Stomach (tissue), 9 donors: ENCODE data around the gene CD44. TPM values are rescaled to one million over a fixed set of nuclear protein-coding genes. Genes with fewer than 3 reads are reported as not detected.

Source experiments
- DNase-seq, 2 donors: peaks; one replicate each; pipeline versions ENCODE4 v3.0.0 to v3.0.0-alpha.2; 2013 to 2019
- H3K27ac ChIP-seq, 5 donors: fragments of 200-600 bp in 4 of 5; sonication (generic) in 4 of 5; one replicate each; pipeline ENCODE4 v1.5.1; 2013 to 2019; ENCODE audit warnings: mild to moderate bottlenecking in 1 of 5, moderate library complexity in 1 of 5
- H3K27me3 ChIP-seq, 3 donors: fragments of 200-600 bp; sonication (generic); one replicate each; pipeline ENCODE4 v1.5.1; 2017 to 2019; ENCODE audit warnings: mixed run types in 1 of 3
- H3K36me3 ChIP-seq, 4 donors: fragments of 200-600 bp; sonication (generic); 1 replicate in 3 of 4; 2 replicates in 1 of 4; pipeline ENCODE4 v1.5.1; 2016 to 2019
- H3K4me1 ChIP-seq, 4 donors: fragments of 200-600 bp; sonication (generic); one replicate each; pipeline ENCODE4 v1.5.1; 2016 to 2019
- H3K4me3 ChIP-seq, 4 donors: fragments of 200-600 bp; sonication (generic) in 3 of 4; one replicate each; pipeline ENCODE4 v1.5.1; 2016 to 2019; ENCODE audit warnings: mild to moderate bottlenecking in 1 of 4
- H3K9me3 ChIP-seq, 4 donors: fragments of 200-600 bp; sonication (generic); one replicate each; pipeline ENCODE4 v1.5.1; 2016 to 2019
- CTCF ChIP-seq, 7 experiments: fragments of 450-650 bp in 4 of 7; fragments of 200-600 bp in 3 of 7; sonication (generic) in 3 of 7; IDR thresholded peaks; one replicate each; pipeline ENCODE4 v1.5.1; 2016 to 2019; ENCODE audit warnings: antibody characterized with exemption in 7 of 7, control low read depth in 2 of 7, mild to moderate bottlenecking in 1 of 7
- EP300 ChIP-seq: sonication (generic); formaldehyde crosslinking; IDR thresholded peaks from one replicate; pipeline ENCODE4 v1.6.1; 2017; ENCODE audit warnings: antibody characterized with exemption
- POLR2A ChIP-seq, 4 donors: fragments of 450-650 bp; IDR thresholded peaks; one replicate each; pipeline ENCODE4 v1.6.1; 2016; ENCODE audit warnings: antibody characterized with exemption in 4 of 4, control low read depth in 2 of 4, mild to moderate bottlenecking in 1 of 4, moderate library complexity in 1 of 4
- POLR2AphosphoS5 ChIP-seq, 3 donors: sonication (generic); formaldehyde crosslinking; IDR thresholded peaks; one replicate each; pipeline ENCODE4 v1.6.1; 2016; ENCODE audit warnings: antibody characterized with exemption in 3 of 3
- WGBS, 5 donors: extraction: QIAGEN DNeasy Blood & Tissue Kit in 3 of 5; methylation state at CpG; one replicate each; pipeline versions ENCODE4 v1.1.5 to v1.1.7; 2013 to 2018; 5-methylcytosine and 5-hydroxymethylcytosine counted together
- intact Hi-C: fragments of 100-400 bp; cut with DNase I; formaldehyde crosslinking; loops from one replicate; pipeline ENCODE4 v1.15.1; 2023; ENCODE audit warnings: low total_unique reads
- polyA plus RNA-seq, 3 donors: library from polyadenylated mRNA; stranded (reverse); fragments of 200-250 nt; gene quantifications; one replicate each; pipeline ENCODE4 v1.2.3, GENCODE V29; 2013
- total RNA-seq, 5 donors: library from RNA; depleted of rRNA; stranded (reverse); fragments of >200 nt; gene quantifications; one replicate each; pipeline versions ENCODE4 v1.1.0 to v1.2.3, GENCODE V29; 2014 to 2016
- donor health status: healthy with polysubstance abuse.
- donor health status: Bipolar disorder and iron deficiency.
- donor health status: healthy.

Gene CD44
- total and polyA plus RNA-seq, 8 donors, result 47.5 to 229 (median 102) TPM

DNA sequence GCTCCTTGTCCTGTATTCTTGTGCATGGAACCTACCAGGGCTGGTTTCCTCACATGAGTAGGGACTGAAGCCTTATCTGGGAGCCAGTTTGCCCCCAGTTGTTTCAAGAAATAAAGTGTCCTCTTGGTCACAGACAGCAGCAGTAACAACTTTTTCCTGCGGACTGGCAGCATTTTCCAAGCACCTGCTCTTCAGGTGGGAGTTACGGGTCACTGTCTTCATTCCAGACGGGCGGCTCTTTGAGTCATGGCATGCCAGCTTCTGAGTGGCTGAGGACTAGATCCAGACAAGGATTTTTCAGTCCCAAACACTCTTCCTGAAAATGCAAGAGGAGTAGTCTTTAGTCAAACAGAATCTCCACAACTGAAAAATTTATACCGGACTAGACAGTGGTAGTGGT is 2.7 kb upstream of the CD44 start:
- H3K9me3 ChIP-seq, result no peaks in the 10 kb centered on the region
- H3K36me3 ChIP-seq, result no peaks in the 10 kb centered on the region
- intact Hi-C loops, result no loop called here
- WGBS, 5 donors, result 92 to 97% (median 95%) methylated on average over 5 of the region's 5 CpGs
- no peak overlapping the region for H3K27ac ChIP-seq
- no peak for TF ChIP-seq POLR2A (IDR thresholded peaks at IDR 0.05)
- TF ChIP-seq POLR2AphosphoS5 (IDR thresholded peaks at IDR 0.05), result no peak
- TF ChIP-seq CTCF (IDR thresholded peaks at IDR 0.05), result no peak
- TF ChIP-seq EP300, result no peak
- no peaks in the 10 kb centered on the region for H3K27me3 ChIP-seq
- no peak overlapping the region for H3K4me3 ChIP-seq
- DNase-seq, result no peak
- peaks cover 13 to 40% (median 18%) of the 10 kb centered on the region in 4 donors for H3K4me1 ChIP-seq

DNA sequence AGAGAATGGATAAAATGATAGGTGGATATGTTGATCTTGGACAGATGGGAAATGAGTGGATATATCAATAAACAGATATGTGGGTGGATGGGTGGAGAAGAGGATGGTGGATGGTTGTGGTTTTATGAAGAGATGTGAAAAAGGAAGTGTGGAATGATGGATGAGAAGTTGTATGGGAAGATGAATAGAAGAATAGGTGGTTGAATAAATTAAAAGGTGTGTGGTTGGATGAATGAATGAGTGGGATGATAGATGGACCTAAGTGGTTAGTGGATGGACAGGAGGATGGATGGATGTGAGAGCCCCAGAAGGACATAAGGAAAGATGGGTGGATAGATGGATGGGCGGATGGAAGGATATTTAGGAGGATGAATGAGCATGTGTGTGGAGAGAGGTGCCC is 913 bp upstream of the CD44 start:
- no peaks in the 10 kb centered on the region for H3K36me3 ChIP-seq
- no peaks in the 10 kb centered on the region for H3K27me3 ChIP-seq
- DNase-seq, result no peak
- intact Hi-C loops, result no loop called here
- H3K4me3 ChIP-seq, result peak overlapping the region in 2 of 4 donors; percentile 64 to 75
- no peak for TF ChIP-seq EP300
- no peak for TF ChIP-seq POLR2A (IDR thresholded peaks at IDR 0.05)
- TF ChIP-seq POLR2AphosphoS5 (IDR thresholded peaks at IDR 0.05), result no peak
- no peak for TF ChIP-seq CTCF (IDR thresholded peaks at IDR 0.05)
- H3K9me3 ChIP-seq, result no peaks in the 10 kb centered on the region
- H3K27ac ChIP-seq, result peak overlapping the region in 4 of 5 donors; percentile 90 to 95 (median 92)
- 72 to 100% (median 83%) methylated on average over 1 of the region's 1 CpG for WGBS, 5 donors
- peaks cover 13 to 55% (median 32%) of the 10 kb centered on the region in 4 donors for H3K4me1 ChIP-seq

GRCh38 chr11:35138606-35138942 is 397 bp upstream of the CD44 start:
- Histone ChIP-seq H3K4me3 (peak overlapping the region; percentile 64 to 79 (median 71)), H3K27me3 (no peaks in the 10 kb centered on the region), H3K36me3 (no peaks in the 10 kb centered on the region), H3K27ac (peak overlapping the region; percentile 86 to 95 (median 91)), H3K9me3 (no peaks in the 10 kb centered on the region), H3K4me1 (peaks cover 15 to 60% (median 35%) of the 10 kb centered on the region in 4 donors)
- no peak for TF ChIP-seq EP300
- TF ChIP-seq CTCF (IDR thresholded peaks at IDR 0.05), result no peak
- no peak for TF ChIP-seq POLR2A (IDR thresholded peaks at IDR 0.05)
- TF ChIP-seq POLR2AphosphoS5 (IDR thresholded peaks at IDR 0.05), result no peak
- intact Hi-C loops, result no loop called here
- DNase-seq, result peak in 1 of 2 donors; percentile 54
- WGBS, 5 donors, result 4 to 12% (median 11%) methylated on average over 16 of the region's 16 CpGs

- Histone ChIP-seq H3K4me3 (peak overlapping the region; percentile 64 to 79 (median 71)), H3K27me3 (no peaks in the 10 kb centered on the region), H3K9me3 (no peaks in the 10 kb centered on the region), H3K4me1 (peaks cover 26 to 66% (median 47%) of the 10 kb centered on the region in 4 donors), H3K36me3 (no peaks in the 10 kb centered on the region), H3K27ac (peak overlapping the region; percentile 86 to 95 (median 91))
- no peak for TF ChIP-seq CTCF (IDR thresholded peaks at IDR 0.05)
- intact Hi-C loops, result no loop called here
- DNase-seq, result no peak
- WGBS, 5 donors, result 3 to 9% (median 4%) methylated on average over 8 of the region's 8 CpGs
Observed at GRCh38 chr11:35139722-35140282, 831 bp downstream of the CD44 start.
